Activated CD8-positive, alpha-beta memory T cell treated with anti-CD3 and anti-CD28 coated beads, Interleukin-2, amount 50 U/mL, for 24 hours (primary cell): Measurements from ENCODE around the gene KCNAB2.

Experiments used
- DNase-seq: peaks from one replicate; pipeline ENCODE4 v3.0.0-alpha.2; 2020; ENCODE audit errors: extremely low read depth

Gene KCNAB2

GRCh38 chr1:6148497-6149241 lies 103.0 kb downstream of the KCNAB2 start:
- DNase-seq, result peak; percentile 26

- DNase-seq, result no peak
Measured at GRCh38 chr1:6149597-6149996, 103.9 kb downstream of the KCNAB2 start.

GRCh38 chr1:6150006-6150938 lies 104.6 kb downstream of the KCNAB2 start:
- DNase-seq, result no peak
